GM12873 (cell line): ENCODE data around the gene ISG20L2.

ENCODE experiments used
- CTCF ChIP-seq: IDR thresholded peaks from 2 replicates; pipeline ENCODE4 v1.5.1; 2012; ENCODE audit warnings: low read depth, mild to moderate bottlenecking, moderate library complexity, low read length, control low read depth; ENCODE audit not compliant: insufficient read depth; ENCODE audit errors: missing control alignments

ISG20L2 gene

GRCh38 chr1:156677616-156678596, 50.7 kb downstream of the ISG20L2 start:
- TF ChIP-seq CTCF: peak; percentile 87

- no peak for TF ChIP-seq CTCF
These were observed 51.5 kb downstream of the ISG20L2 start, which contains the start of gene NES for GRCh38 chr1:156676820-156677615. Gene NES, minus strand, starts transcription at chr1:156677407. Its CDS starts 143 bp downstream, at chr1:156677264.

- TF ChIP-seq CTCF: no peak
These were observed 52.3 kb downstream of the ISG20L2 start for GRCh38 chr1:156676114-156676819.

GRCh38 chr1:156675210-156676113, 53.1 kb downstream of the ISG20L2 start:
- TF ChIP-seq CTCF: no peak

GRCh38 chr1:156673387-156674121, 55.0 kb downstream of the ISG20L2 start:
- no peak for TF ChIP-seq CTCF
